GM21717 (cell line): ENCODE measurements around the gene AVPR2.

Source experiments
- ATAC-seq: cut with Tn5 transposase; IDR thresholded peaks from one replicate; pipeline ENCODE4 v1.9.1; 2021; ENCODE audit warnings: mild to moderate bottlenecking, moderate library complexity; ENCODE audit not compliant: unreplicated experiment

Gene AVPR2

GRCh38 chrX:153903991-153904957, at the start of gene AVPR2:
TSS of gene AVPR2 (plus strand) at chrX:153904673. CDS start at chrX:153905146, 473 bp downstream.
- ATAC-seq = no peak

- no peak for ATAC-seq
These were observed 49.8 kb upstream of the AVPR2 start for GRCh38 chrX:153854702-153855101.

- ATAC-seq = no peak
These were observed 47.0 kb upstream of the AVPR2 start for GRCh38 chrX:153857348-153857903.

GRCh38 chrX:153861151-153861550, 43.3 kb upstream of the AVPR2 start:
- no peak for ATAC-seq

- ATAC-seq = no peak
These were observed 42.7 kb upstream of the AVPR2 start for GRCh38 chrX:153861733-153862310.

- ATAC-seq = no peak
These were observed 41.9 kb upstream of the AVPR2 start for GRCh38 chrX:153862369-153863250.

GRCh38 chrX:153863251-153863991, 41.1 kb upstream of the AVPR2 start:
- no peak for ATAC-seq

GRCh38 chrX:153864101-153864500, 40.4 kb upstream of the AVPR2 start:
- no peak for ATAC-seq

- ATAC-seq = no peak
These were observed 39.7 kb upstream of the AVPR2 start for GRCh38 chrX:153864561-153865320.

- no peak for ATAC-seq
These were observed 39.2 kb upstream of the AVPR2 start for GRCh38 chrX:153865321-153865580.

GRCh38 chrX:153865685-153866084, 38.8 kb upstream of the AVPR2 start:
- ATAC-seq = no peak

- ATAC-seq = no peak
These were observed 38.0 kb upstream of the AVPR2 start for GRCh38 chrX:153866302-153867019.

GRCh38 chrX:153867139-153867538, 37.3 kb upstream of the AVPR2 start:
- ATAC-seq = no peak

- no peak for ATAC-seq
These were observed 36.8 kb upstream of the AVPR2 start for GRCh38 chrX:153867671-153868070.

- no peak for ATAC-seq
These were observed 35.6 kb upstream of the AVPR2 start for GRCh38 chrX:153868576-153869472.

GRCh38 chrX:153869473-153870287, 34.8 kb upstream of the AVPR2 start:
- ATAC-seq = no peak

- no peak for ATAC-seq
These were observed 34.2 kb upstream of the AVPR2 start for GRCh38 chrX:153870288-153870690.
